K562 (cell line): ENCODE data around the gene NXPE2.

Experiments
- CTCF ChIP-seq, 3 experiments: IDR thresholded peaks in 2 of 3; conservative IDR thresholded peaks in 1 of 3; 2 replicates each; pipeline ENCODE4 v1.5.1; 2011 to 2012; ENCODE audit warnings: low read length in 3 of 3, mild to moderate bottlenecking in 3 of 3, control low read depth in 2 of 3, improper control_type of control experiment in 1 of 3, inconsistent platforms in 1 of 3, low read depth in 1 of 3, mixed read lengths in 1 of 3, moderate library complexity in 1 of 3; ENCODE audit not compliant: insufficient read depth in 2 of 3
- HMBOX1 ChIP-seq: sonication (generic); IDR thresholded peaks from 2 replicates; pipeline ENCODE4 v1.6.1; 2016
- PHF8 ChIP-seq: fragments of 200-600 bp; sonication (generic); IDR thresholded peaks from 2 replicates; pipeline ENCODE4 v1.6.1; 2012; ENCODE audit warnings: mixed run types, mild to moderate bottlenecking, inconsistent platforms, low read length, moderate library complexity, borderline replicate concordance
- RB1 ChIP-seq: fragments of 450-650 bp; IDR thresholded peaks from 2 replicates; pipeline ENCODE4 v1.6.1; 2017; ENCODE audit warnings: low read depth, mild to moderate bottlenecking
- USF2 ChIP-seq: sonication (generic); formaldehyde crosslinking; IDR thresholded peaks from 2 replicates; pipeline ENCODE4 v1.5.0; 2020; ENCODE audit warnings: missing genetic modification reagents
- YY1 ChIP-seq, 3 experiments: IDR thresholded peaks; 2 replicates each; pipeline ENCODE4 v1.6.1; 2011; ENCODE audit warnings: low read length in 2 of 3, mild to moderate bottlenecking in 2 of 3, moderate library complexity in 2 of 3, borderline replicate concordance in 1 of 3, control low read depth in 1 of 3, low read depth in 1 of 3; ENCODE audit not compliant: insufficient read depth in 3 of 3, insufficient replicate concordance in 2 of 3, control insufficient read depth in 1 of 3, insufficient read length in 1 of 3; ENCODE audit errors: extremely low read depth in 1 of 3
- ZNF143 ChIP-seq: sonication (generic); formaldehyde crosslinking; IDR thresholded peaks from 2 replicates; pipeline ENCODE4 v1.9.0; 2022; ENCODE audit warnings: mild to moderate bottlenecking, missing genetic modification reagents

- TF ChIP-seq YY1 (IDR thresholded peaks at IDR 0.05; ENCODE audit: borderline replicate concordance in 1 of 3, control insufficient read depth in 1 of 3, extremely low read depth in 1 of 3, insufficient read depth in 3 of 3, insufficient read length in 1 of 3, insufficient replicate concordance in 2 of 3, low read depth in 1 of 3, low read length in 2 of 3): no peak
- no peak for TF ChIP-seq ZNF143
- no peak for TF ChIP-seq USF2 (CRISPR knock-in tag)
- TF ChIP-seq RB1: no peak
- no peak for TF ChIP-seq CTCF (IDR thresholded peaks at IDR 0.05 in 2 of 3, conservative IDR thresholded peaks at IDR 0.05 in 1 of 3; ENCODE audit: insufficient read depth in 2 of 3, low read depth in 1 of 3, low read length in 3 of 3)
- no peak for TF ChIP-seq PHF8
- TF ChIP-seq HMBOX1: no peak
These were observed 67.7 kb downstream of the NXPE2 start for GRCh38 chr11:114746013-114746412.
